Naive thymus-derived CD4-positive, alpha-beta T cell (primary cell): ENCODE data around the gene DCAF4. TPM values are rescaled to one million over a fixed set of nuclear protein-coding genes. Genes with fewer than 3 reads are reported as not detected.

Experiments used
- ATAC-seq: fragments of 150-1000 bp; cut with Tn5 transposase; 2 replicates; pipeline ENCODE4 v1.10.0; 2021; ENCODE audit warnings: mild to moderate bottlenecking, moderate library complexity
- CTCF ChIA-PET: fragments of 350-600 bp; sonication (Branson Sonifier 250); formaldehyde crosslinking; loops from one replicate; lab custom pipeline; 2021; ENCODE audit warnings: antibody characterized with exemption; lab: Charles Lee
- POLR2A ChIA-PET: fragments of 350-600 bp; sonication (Branson Sonifier 250); formaldehyde crosslinking; loops from one replicate; lab custom pipeline; 2021; ENCODE audit warnings: antibody characterized with exemption, inconsistent platforms; lab: Charles Lee
- DNase-seq, 9 donors: peaks; one replicate each; pipeline versions ENCODE4 v3.0.0 to v3.0.0-alpha.2; 2020 to 2022; ENCODE audit warnings: mixed read lengths in 1 of 9
- H3K27ac ChIP-seq: one replicate; pipeline ENCODE4 v1.7.0; 2013; ENCODE audit warnings: mild to moderate bottlenecking, low read depth, low read length, moderate library complexity
- H3K27me3 ChIP-seq, 2 donors: one replicate each; pipeline ENCODE4 v1.7.0; 2013; ENCODE audit warnings: low read length in 2 of 2, mild to moderate bottlenecking in 2 of 2, moderate library complexity in 2 of 2; ENCODE audit not compliant: control insufficient read depth in 2 of 2, insufficient read depth in 2 of 2
- H3K36me3 ChIP-seq, 3 experiments: 1 replicate in 2 of 3; 2 replicates in 1 of 3; pipeline ENCODE4 v1.7.0; 2013; ENCODE audit warnings: low read length in 3 of 3, mild to moderate bottlenecking in 3 of 3, moderate library complexity in 1 of 3; ENCODE audit not compliant: insufficient read depth in 3 of 3, control insufficient read depth in 2 of 3
- H3K4me1 ChIP-seq, 2 donors: one replicate each; pipeline ENCODE4 v1.7.0; 2013; ENCODE audit warnings: low read length in 2 of 2, mild to moderate bottlenecking in 2 of 2, moderate library complexity in 1 of 2; ENCODE audit not compliant: control insufficient read depth in 2 of 2, insufficient read depth in 2 of 2
- H3K4me3 ChIP-seq: 2 replicates; pipeline ENCODE4 v1.7.0; 2013; ENCODE audit warnings: mild to moderate bottlenecking, low read length
- H3K9me3 ChIP-seq, 3 experiments: 1 replicate in 2 of 3; 2 replicates in 1 of 3; pipeline ENCODE4 v1.7.0; 2013; ENCODE audit warnings: low read length in 3 of 3; ENCODE audit not compliant: control insufficient read depth in 2 of 3
- H3K27ac Mint-ChIP-seq, 9 donors: one replicate each; pipeline ENCODE4 v1.8.0; 2020 to 2022; ENCODE audit warnings: mixed read lengths in 9 of 9, mild to moderate bottlenecking in 8 of 9, moderate library complexity in 5 of 9, inconsistent platforms in 2 of 9
- H3K27me3 Mint-ChIP-seq, 5 donors: one replicate each; pipeline ENCODE4 v1.8.0; 2021 to 2022; ENCODE audit warnings: mixed read lengths in 5 of 5, mild to moderate bottlenecking in 1 of 5
- H3K36me3 Mint-ChIP-seq, 5 donors: one replicate each; pipeline ENCODE4 v1.8.0; 2020 to 2022; ENCODE audit warnings: mixed read lengths in 5 of 5, mild to moderate bottlenecking in 3 of 5, inconsistent platforms in 1 of 5
- H3K4me1 Mint-ChIP-seq, 7 donors: one replicate each; pipeline ENCODE4 v1.8.0; 2020 to 2022; ENCODE audit warnings: mixed read lengths in 7 of 7, mild to moderate bottlenecking in 3 of 7, inconsistent platforms in 1 of 7
- H3K4me3 Mint-ChIP-seq, 10 donors: one replicate each; pipeline ENCODE4 v1.8.0; 2020 to 2022; ENCODE audit warnings: mild to moderate bottlenecking in 10 of 10, mixed read lengths in 10 of 10, moderate library complexity in 6 of 10, inconsistent platforms in 2 of 10
- H3K9me3 Mint-ChIP-seq, 11 donors: one replicate each; pipeline ENCODE4 v1.8.0; 2020 to 2022; ENCODE audit warnings: mixed read lengths in 11 of 11, mild to moderate bottlenecking in 4 of 11, inconsistent platforms in 1 of 11, moderate library complexity in 1 of 11
- intact Hi-C, 2 donors: fragments of 100-400 bp; cut with micrococcal nuclease; formaldehyde crosslinking; loops; one replicate each; pipeline ENCODE4 v1.15.1; 2023
- polyA plus RNA-seq, 2 donors: library from polyadenylated mRNA; unstranded; fragments of 300-500 nt; fragmentation: Illumina TruSeq; gene quantifications; one replicate each; pipeline ENCODE4 v1.2.3, GENCODE V29; 2021
- total RNA-seq, 6 experiments: library from RNA in 5 of 6; stranded (reverse) in 5 of 6; gene quantifications; 1 replicate in 5 of 6; 2 replicates in 1 of 6; pipeline ENCODE4 v1.2.3 and lab custom pipeline; 2021 to 2026

The DCAF4 gene
- total and polyA plus RNA-seq, 7 experiments from 2014 or later: 6.8 to 37.8 (median 21.0) TPM

DNA sequence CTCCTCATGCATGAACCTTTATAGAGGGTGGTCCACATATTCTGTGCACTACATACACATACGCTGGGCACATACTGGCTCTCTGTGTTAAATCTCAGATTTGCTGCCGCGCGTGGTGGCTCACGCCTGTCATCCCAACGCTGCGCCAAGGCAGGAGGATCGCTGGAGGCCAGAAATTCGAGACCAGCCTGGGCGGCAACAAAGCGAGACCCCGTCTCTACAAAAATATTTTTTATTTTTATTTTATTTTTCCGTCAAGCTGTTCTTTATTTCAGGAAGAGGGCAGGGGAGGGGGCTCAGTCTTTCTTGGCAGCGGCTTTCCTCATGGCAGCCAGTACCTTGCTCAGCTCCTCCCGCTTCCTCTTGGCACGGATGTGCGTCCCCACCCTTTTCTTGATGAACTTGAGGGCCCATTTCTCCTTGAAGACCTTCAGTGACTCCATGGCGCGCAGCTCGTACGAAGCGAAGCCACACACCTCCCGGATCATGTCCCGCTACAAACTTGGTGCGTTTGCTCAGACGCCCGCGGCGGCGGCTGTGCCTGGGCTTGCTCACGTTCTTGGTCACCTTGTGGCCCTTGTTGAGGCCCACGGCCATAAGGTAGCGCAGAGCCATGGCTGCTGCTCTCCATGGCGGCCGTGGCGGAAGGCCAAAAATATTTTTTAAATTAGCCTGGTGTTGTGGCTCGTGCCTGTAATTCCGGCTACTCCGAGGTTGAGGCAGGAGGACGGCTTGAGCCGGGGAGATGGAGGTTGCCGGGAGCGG lies 3.2 kb downstream of the DCAF4 start:
- H3K4me3 ChIP-seq: no peak overlapping the region
- no peak overlapping the region for H3K27ac ChIP-seq
- DNase-seq (no peak), ATAC-seq (no peak)
- peaks cover 0 to 3% of the 10 kb centered on the region in 2 donors for H3K4me1 ChIP-seq
- H3K36me3 ChIP-seq: no peaks in the 10 kb centered on the region
- H3K4me3 Mint-ChIP-seq: no peak overlapping the region
- ChIA-PET CTCF (no interaction called here), POLR2A (no interaction called here)
- intact Hi-C loops: loop anchor here (5.0 kb wide), 1 partner anchor 1563 kb away; the partner anchor contains the start of genes ISCA2 (in 2 of the 2) and NPC2 (in 2 of the 2)
- H3K4me1 Mint-ChIP-seq: peaks cover 10 to 38% (median 21%) of the 10 kb centered on the region in 7 donors
- H3K27me3 ChIP-seq: no peaks in the 10 kb centered on the region
- H3K27ac Mint-ChIP-seq: no peak overlapping the region
- peaks cover 0 to 9% (median 0%) of the 10 kb centered on the region in 5 donors for H3K27me3 Mint-ChIP-seq
- no peaks in the 10 kb centered on the region for H3K9me3 ChIP-seq
- H3K9me3 Mint-ChIP-seq: no peaks in the 10 kb centered on the region
- H3K36me3 Mint-ChIP-seq: peaks cover 0 to 5% (median 0%) of the 10 kb centered on the region in 5 donors

DNA sequence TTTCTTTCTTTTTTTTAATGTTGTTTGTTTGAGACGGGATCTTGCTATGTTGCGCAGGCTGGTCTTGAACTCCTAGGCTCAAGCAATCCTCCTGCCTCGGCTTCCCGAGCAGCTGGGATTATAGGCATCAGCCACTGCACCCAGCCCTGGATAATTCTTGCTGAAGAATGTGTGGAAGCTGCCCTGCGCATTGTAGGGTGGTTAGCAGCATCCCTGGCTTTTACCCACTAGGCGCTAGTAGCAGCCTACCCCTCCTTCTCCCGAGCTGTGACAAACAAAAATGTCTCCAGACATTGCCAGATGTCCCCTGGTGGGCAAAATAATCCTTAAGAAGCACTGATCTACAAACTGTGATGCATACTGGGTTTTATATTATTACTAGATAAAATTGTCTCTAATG lies 6.6 kb downstream of the DCAF4 start:
- Histone ChIP-seq H3K4me1 (peaks cover 2 to 5% of the 10 kb centered on the region in 2 donors), H3K27ac (no peak overlapping the region), H3K9me3 (no peaks in the 10 kb centered on the region), H3K36me3 (peaks cover 0 to under 1% (median 0%) of the 10 kb centered on the region in 3 experiments), H3K4me3 (no peak overlapping the region), H3K27me3 (no peaks in the 10 kb centered on the region)
- ChIA-PET POLR2A (interaction anchor here (0.7 kb wide), 2 partner anchors 9 to 94 kb away, joined by 3 to 5 read pairs; partner anchors contain the start of gene ZFYVE1), CTCF (interaction anchor here (0.9 kb wide), 1 partner anchor 415 kb away, joined by 3 read pairs; no protein-coding TSS in a partner anchor)
- intact Hi-C loops: no loop called here
- peaks cover 16 to 52% (median 35%) of the 10 kb centered on the region in 7 donors for H3K4me1 Mint-ChIP-seq
- H3K9me3 Mint-ChIP-seq: no peaks in the 10 kb centered on the region
- peaks cover 0 to 16% (median 9%) of the 10 kb centered on the region in 5 donors for H3K36me3 Mint-ChIP-seq
- H3K4me3 Mint-ChIP-seq: no peak overlapping the region
- no peaks in the 10 kb centered on the region for H3K27me3 Mint-ChIP-seq
- peak overlapping the region in 1 of 9 donors; percentile 37 for H3K27ac Mint-ChIP-seq
- ATAC-seq (no peak), DNase-seq (no peak)

DNA sequence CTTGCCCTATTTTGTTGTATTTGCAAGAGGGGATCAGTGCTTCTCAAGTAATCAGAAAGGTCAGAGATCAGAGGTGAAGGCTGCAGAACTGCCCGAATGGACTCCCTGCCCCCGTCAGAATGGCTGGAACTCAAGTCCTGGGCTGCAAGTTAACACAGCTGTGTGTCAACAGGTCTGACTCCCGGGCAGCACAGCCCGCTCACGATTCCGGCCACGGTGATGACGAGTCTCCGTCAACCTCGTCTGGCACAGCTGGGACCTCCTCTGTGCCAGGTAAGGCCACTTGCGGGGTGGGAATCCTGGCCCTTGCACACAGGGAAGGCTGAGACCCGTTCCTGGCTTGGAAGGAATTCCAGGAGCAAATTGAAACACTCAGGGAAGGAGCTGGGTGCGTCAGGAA lies 13.4 kb downstream of the DCAF4 start:
- Mint-ChIP-seq H3K4me3 (no peak overlapping the region), H3K9me3 (no peaks in the 10 kb centered on the region), H3K36me3 (peaks cover 0 to 51% (median 34%) of the 10 kb centered on the region in 5 donors), H3K27ac (no peak overlapping the region), H3K4me1 (peaks cover 14 to 28% (median 20%) of the 10 kb centered on the region in 7 donors), H3K27me3 (no peaks in the 10 kb centered on the region)
- Histone ChIP-seq H3K27me3 (no peaks in the 10 kb centered on the region), H3K4me1 (peaks cover 3 to 5% of the 10 kb centered on the region in 2 donors), H3K27ac (no peak overlapping the region), H3K36me3 (peaks cover 0 to 55% (median 6%) of the 10 kb centered on the region in 3 experiments), H3K9me3 (no peaks in the 10 kb centered on the region), H3K4me3 (no peak overlapping the region)
- DNase-seq (no peak), ATAC-seq (no peak)
- CTCF ChIA-PET: interaction anchor here (0.8 to 1.9 kb wide), 2 partner anchors 9 to 1521 kb away, joined by 3 to 7 read pairs; no protein-coding TSS in a partner anchor
- POLR2A ChIA-PET: no interaction called here
- intact Hi-C loops: no loop called here

DNA sequence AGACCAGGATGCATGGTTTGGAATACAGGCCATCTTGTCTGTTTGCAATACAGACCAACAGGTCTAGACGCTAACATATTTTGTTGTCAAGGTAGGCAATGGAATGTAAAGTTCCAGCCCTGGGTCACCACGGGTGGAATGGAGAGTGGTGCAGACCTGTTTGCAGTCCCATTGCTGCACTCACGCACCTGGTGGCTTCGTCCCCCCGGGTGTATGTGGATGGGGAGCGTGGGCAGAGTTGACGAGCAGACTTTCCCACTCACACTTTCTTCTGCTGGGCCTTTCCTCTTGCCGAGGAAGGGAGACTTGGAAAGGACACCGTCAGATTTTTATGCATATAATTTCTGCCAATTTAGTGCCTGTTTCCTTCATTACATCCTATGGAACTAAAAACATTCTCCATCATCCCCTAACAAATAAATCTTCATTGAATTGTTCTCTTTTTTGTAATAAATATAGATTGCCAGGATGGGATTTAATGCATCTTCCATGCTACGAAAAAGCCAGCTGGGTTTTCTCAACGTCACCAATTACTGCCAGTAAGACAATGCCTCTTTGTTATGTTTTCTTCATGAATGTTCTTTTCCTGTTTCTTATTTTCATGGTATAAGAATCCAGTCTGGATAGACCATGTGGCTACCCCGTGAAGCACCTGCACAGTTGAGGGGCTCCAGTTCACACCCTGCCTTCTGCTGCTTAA lies 15.2 kb downstream of the DCAF4 start:
- H3K27me3 Mint-ChIP-seq: no peaks in the 10 kb centered on the region
- Histone ChIP-seq H3K4me3 (no peak overlapping the region), H3K4me1 (peaks cover 3 to 5% of the 10 kb centered on the region in 2 donors), H3K9me3 (no peaks in the 10 kb centered on the region), H3K36me3 (peaks cover 0 to 56% (median 6%) of the 10 kb centered on the region in 3 experiments), H3K27ac (no peak overlapping the region), H3K27me3 (no peaks in the 10 kb centered on the region)
- no peak overlapping the region for H3K4me3 Mint-ChIP-seq
- H3K36me3 Mint-ChIP-seq: peaks cover 0 to 61% (median 34%) of the 10 kb centered on the region in 5 donors
- intact Hi-C loops: no loop called here
- no peak for ATAC-seq
- CTCF ChIA-PET: interaction anchor here (1.5 kb wide), 1 partner anchor 37 kb away, joined by 3 read pairs; no protein-coding TSS in a partner anchor
- peaks cover 0 to 2% (median 0%) of the 10 kb centered on the region in 11 donors for H3K9me3 Mint-ChIP-seq
- H3K4me1 Mint-ChIP-seq: peaks cover 14 to 20% (median 15%) of the 10 kb centered on the region in 7 donors
- no peak overlapping the region for H3K27ac Mint-ChIP-seq
- POLR2A ChIA-PET: interaction anchor here (0.5 kb wide), 1 partner anchor 9 kb away, joined by 3 read pairs; no protein-coding TSS in a partner anchor
- DNase-seq: no peak

DNA sequence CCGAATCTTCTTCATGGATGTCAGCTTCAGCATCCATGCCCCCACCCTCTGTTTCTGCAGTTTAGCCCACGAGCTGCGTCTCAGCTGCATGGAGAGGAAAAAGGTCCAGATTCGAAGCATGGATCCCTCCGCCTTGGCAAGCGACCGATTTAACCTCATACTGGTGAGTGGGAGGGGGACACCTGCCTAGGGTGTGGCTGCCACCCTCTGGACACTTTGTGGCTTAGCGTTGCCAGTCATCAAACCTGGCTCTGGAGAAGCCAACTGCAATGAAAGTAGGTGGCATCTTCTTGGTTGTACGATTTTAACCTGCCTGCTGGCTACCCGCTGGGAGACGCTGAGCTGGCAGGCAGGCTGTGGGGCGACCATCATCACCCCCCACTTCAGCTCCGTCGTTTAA lies 16.7 kb downstream of the DCAF4 start:
- no peak for ATAC-seq
- no peaks in the 10 kb centered on the region for H3K27me3 ChIP-seq
- H3K36me3 ChIP-seq: peaks cover 0 to 68% (median 11%) of the 10 kb centered on the region in 3 experiments
- H3K4me3 ChIP-seq: no peak overlapping the region
- no peaks in the 10 kb centered on the region for H3K9me3 ChIP-seq
- Mint-ChIP-seq H3K9me3 (peaks cover 0 to 2% (median 0%) of the 10 kb centered on the region in 11 donors), H3K27ac (peak overlapping the region in 1 of 9 donors; percentile 51), H3K36me3 (peaks cover 5 to 52% (median 22%) of the 10 kb centered on the region in 5 donors), H3K4me3 (no peak overlapping the region), H3K4me1 (peaks cover 0 to 5% (median 3%) of the 10 kb centered on the region in 7 donors), H3K27me3 (no peaks in the 10 kb centered on the region)
- no peak for DNase-seq
- no peak overlapping the region for H3K27ac ChIP-seq
- intact Hi-C loops: no loop called here
- POLR2A ChIA-PET: no interaction called here
- CTCF ChIA-PET: interaction anchor here (1.5 kb wide), 1 partner anchor 39 kb away, joined by 3 read pairs; no protein-coding TSS in a partner anchor
- H3K4me1 ChIP-seq: peaks cover 0 to under 1% of the 10 kb centered on the region in 2 donors

DNA sequence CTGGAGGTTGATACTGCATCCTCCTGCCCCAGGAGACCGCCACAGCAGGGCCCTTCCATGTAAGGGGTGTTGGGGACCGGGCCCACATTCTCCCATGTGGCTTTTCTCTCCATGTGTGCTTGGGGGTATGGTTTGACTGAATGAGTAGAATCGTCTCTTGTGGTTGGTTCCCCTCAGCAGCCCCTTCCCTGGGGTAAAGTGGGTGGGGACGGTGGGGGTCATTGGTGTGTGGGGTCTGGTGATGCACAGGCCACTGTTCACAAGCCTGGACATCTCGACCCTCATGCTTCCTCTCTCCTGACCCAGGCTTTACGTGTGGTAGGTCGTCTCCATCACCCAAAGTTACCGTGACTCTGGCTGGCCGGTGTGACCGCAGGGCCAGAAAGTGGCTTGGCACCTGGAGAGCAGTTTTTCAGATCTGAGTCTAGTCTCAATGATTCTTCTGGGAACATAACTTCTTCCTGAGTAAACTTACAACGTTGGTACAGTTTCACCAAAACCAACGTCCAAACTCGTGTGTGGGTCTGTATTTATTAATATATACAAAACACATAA lies 17.7 kb downstream of the DCAF4 start:
- H3K4me3 ChIP-seq: no peak overlapping the region
- no peak for ATAC-seq
- H3K36me3 ChIP-seq: peaks cover 0 to 64% (median 11%) of the 10 kb centered on the region in 3 experiments
- Mint-ChIP-seq H3K4me3 (no peak overlapping the region), H3K27ac (peak overlapping the region in 1 of 9 donors; percentile 77), H3K36me3 (peaks cover 5 to 47% (median 17%) of the 10 kb centered on the region in 5 donors), H3K9me3 (peaks cover 0 to 2% (median 0%) of the 10 kb centered on the region in 11 donors), H3K27me3 (no peaks in the 10 kb centered on the region), H3K4me1 (peaks cover 0 to 4% (median 0%) of the 10 kb centered on the region in 7 donors)
- intact Hi-C loops: no loop called here
- H3K4me1 ChIP-seq: no peaks in the 10 kb centered on the region
- H3K9me3 ChIP-seq: no peaks in the 10 kb centered on the region
- ChIA-PET POLR2A (no interaction called here), CTCF (interaction anchor here (0.9 to 1.0 kb wide), 2 partner anchors 427 to 529 kb away, joined by 3 read pairs; no protein-coding TSS in a partner anchor)
- no peak for DNase-seq
- no peaks in the 10 kb centered on the region for H3K27me3 ChIP-seq
- no peak overlapping the region for H3K27ac ChIP-seq
